Measurements from ENCODE around the gene PPP2R5C.

GRCh38 chr14:101809671-101810514 is 48.4 kb downstream of the PPP2R5C start:
- TF ChIP-seq, protein P1, sequence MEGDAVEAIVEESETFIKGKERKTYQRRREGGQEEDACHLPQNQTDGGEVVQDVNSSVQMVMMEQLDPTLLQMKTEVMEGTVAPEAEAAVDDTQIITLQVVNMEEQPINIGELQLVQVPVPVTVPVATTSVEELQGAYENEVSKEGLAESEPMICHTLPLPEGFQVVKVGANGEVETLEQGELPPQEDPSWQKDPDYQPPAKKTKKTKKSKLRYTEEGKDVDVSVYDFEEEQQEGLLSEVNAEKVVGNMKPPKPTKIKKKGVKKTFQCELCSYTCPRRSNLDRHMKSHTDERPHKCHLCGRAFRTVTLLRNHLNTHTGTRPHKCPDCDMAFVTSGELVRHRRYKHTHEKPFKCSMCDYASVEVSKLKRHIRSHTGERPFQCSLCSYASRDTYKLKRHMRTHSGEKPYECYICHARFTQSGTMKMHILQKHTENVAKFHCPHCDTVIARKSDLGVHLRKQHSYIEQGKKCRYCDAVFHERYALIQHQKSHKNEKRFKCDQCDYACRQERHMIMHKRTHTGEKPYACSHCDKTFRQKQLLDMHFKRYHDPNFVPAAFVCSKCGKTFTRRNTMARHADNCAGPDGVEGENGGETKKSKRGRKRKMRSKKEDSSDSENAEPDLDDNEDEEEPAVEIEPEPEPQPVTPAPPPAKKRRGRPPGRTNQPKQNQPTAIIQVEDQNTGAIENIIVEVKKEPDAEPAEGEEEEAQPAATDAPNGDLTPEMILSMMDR (IDR thresholded peaks at IDR 0.05) = peak in 1 of 4 experiments; percentile 5
- peak; percentile 76 to 85 for TF ChIP-seq POLR2A (IDR thresholded peaks at IDR 0.05)

Measured in uterus (tissue), 2 donors.